GM12892 (cell line): ENCODE data around the gene PRR11.

Source experiments
- POLR2A ChIP-seq: IDR thresholded peaks from 2 replicates; pipeline ENCODE4 v1.6.1; 2011; ENCODE audit warnings: low read depth, low read length, control low read depth
- POLR2AphosphoS5 ChIP-seq: IDR thresholded peaks from 2 replicates; pipeline ENCODE4 v1.6.1; 2011; ENCODE audit warnings: low read depth, low read length, control low read depth
- TAF1 ChIP-seq: IDR thresholded peaks from 2 replicates; pipeline ENCODE4 v1.6.1; 2011; ENCODE audit warnings: low read depth, mild to moderate bottlenecking, control low read depth, low read length, borderline replicate concordance

- no peak for TF ChIP-seq POLR2A
- no peak for TF ChIP-seq POLR2AphosphoS5
- no peak for TF ChIP-seq TAF1
These were observed 19.1 kb downstream of the PRR11 start for GRCh38 chr17:59174671-59175070.
